Left ventricle myocardium inferior (tissue), 1 donor: ENCODE data around the gene DNAJC11. TPM values are rescaled to one million over a fixed set of nuclear protein-coding genes. Genes with fewer than 3 reads are reported as not detected.

Source experiments
- DNase-seq: peaks from one replicate; pipeline ENCODE4 v3.0.0-alpha.2; 2020
- H3K27ac ChIP-seq: fragments of 200-600 bp; replicated peaks from 2 replicates; pipeline ENCODE4 v1.8.0; 2021
- H3K27me3 ChIP-seq: fragments of 200-600 bp; 2 replicates; pipeline ENCODE4 v1.8.0; 2021; ENCODE audit warnings: low read depth
- H3K36me3 ChIP-seq: fragments of 200-600 bp; 2 replicates; pipeline ENCODE4 v1.8.0; 2021
- H3K4me1 ChIP-seq: fragments of 200-600 bp; 2 replicates; pipeline ENCODE4 v1.8.0; 2021
- H3K4me3 ChIP-seq: fragments of 200-600 bp; 2 replicates; pipeline ENCODE4 v1.8.0; 2021; ENCODE audit warnings: mild to moderate bottlenecking, moderate library complexity
- H3K9me3 ChIP-seq: fragments of 200-600 bp; replicated peaks from 2 replicates; pipeline ENCODE4 v1.8.0; 2021
- CTCF ChIP-seq: fragments of 200-600 bp; IDR thresholded peaks from 2 replicates; pipeline ENCODE4 v1.8.0; 2021; ENCODE audit warnings: antibody characterized with exemption, mild to moderate bottlenecking, borderline replicate concordance
- intact Hi-C: fragments of 100-400 bp; cut with micrococcal nuclease; formaldehyde crosslinking; loops from one replicate; pipeline ENCODE4 v1.11.0; 2022
- total RNA-seq: library from RNA; stranded (reverse); fragmentation: NEBNext Ultra II Directional; extraction: Animal tissue kit (Norgen Biotek cat#: 25700); gene quantifications from one replicate; pipeline ENCODE4 v1.2.1, GENCODE V29; 2021
- donor health status: DM: no; HTN: yes; CAD: no; lungs with severe emphysema.

DNAJC11 gene
- total RNA-seq, 1 donor from 2014 or later: 73.6 TPM

GRCh38 chr1:6588893-6589520 is 112.6 kb downstream of the DNAJC11 start:
- Histone ChIP-seq H3K27me3 (no peaks in the 10 kb centered on the region), H3K27ac (peak overlapping the region; percentile 61), H3K9me3 (no peaks in the 10 kb centered on the region), H3K4me3 (no peak overlapping the region), H3K4me1 (peaks cover 97% of the 10 kb centered on the region), H3K36me3 (peaks cover 59% of the 10 kb centered on the region)
- intact Hi-C loops: no loop called here
- no peak for TF ChIP-seq CTCF
- no peak for DNase-seq

- no peak for TF ChIP-seq CTCF
- no peaks in the 10 kb centered on the region for H3K27me3 ChIP-seq
- no peak for DNase-seq
- no peaks in the 10 kb centered on the region for H3K9me3 ChIP-seq
- H3K27ac ChIP-seq: peak overlapping the region; percentile 61
- intact Hi-C loops: no loop called here
- peaks cover 93% of the 10 kb centered on the region for H3K4me1 ChIP-seq
- H3K36me3 ChIP-seq: peaks cover 52% of the 10 kb centered on the region
- no peak overlapping the region for H3K4me3 ChIP-seq
Measured at GRCh38 chr1:6588128-6588892, 113.3 kb downstream of the DNAJC11 start.

GRCh38 chr1:6587261-6588005 is 114.2 kb downstream of the DNAJC11 start:
- TF ChIP-seq CTCF: no peak

GRCh38 chr1:6586404-6586816 is 115.2 kb downstream of the DNAJC11 start:
- no peak for TF ChIP-seq CTCF
- intact Hi-C loops: no loop called here
- Histone ChIP-seq H3K27ac (peak overlapping the region; percentile 61), H3K36me3 (peaks cover 40% of the 10 kb centered on the region), H3K9me3 (no peaks in the 10 kb centered on the region), H3K4me3 (no peak overlapping the region), H3K4me1 (peaks cover 89% of the 10 kb centered on the region), H3K27me3 (no peaks in the 10 kb centered on the region)
- DNase-seq: no peak

More at GRCh38 chr1:6587261-6588005, 114.2 kb downstream of the DNAJC11 start:
- Histone ChIP-seq H3K4me1 (peaks cover 89% of the 10 kb centered on the region), H3K4me3 (no peak overlapping the region), H3K27ac (peak overlapping the region; percentile 61), H3K36me3 (peaks cover 44% of the 10 kb centered on the region), H3K9me3 (no peaks in the 10 kb centered on the region), H3K27me3 (no peaks in the 10 kb centered on the region)
- intact Hi-C loops: no loop called here
- DNase-seq: peak; percentile 84

- intact Hi-C loops: no loop called here
- peaks cover 35% of the 10 kb centered on the region for H3K36me3 ChIP-seq
- H3K27me3 ChIP-seq: no peaks in the 10 kb centered on the region
- no peak overlapping the region for H3K4me3 ChIP-seq
- H3K9me3 ChIP-seq: no peaks in the 10 kb centered on the region
- DNase-seq: no peak
- H3K27ac ChIP-seq: peak overlapping the region; percentile 61
- H3K4me1 ChIP-seq: peaks cover 89% of the 10 kb centered on the region
- no peak for TF ChIP-seq CTCF
Measured at GRCh38 chr1:6585841-6586240, 115.8 kb downstream of the DNAJC11 start.
